Measurements from ENCODE around the gene FRRS1L. TPM values are rescaled to one million over a fixed set of nuclear protein-coding genes. Genes with fewer than 3 reads are reported as not detected.

The FRRS1L gene
- total and polyA plus RNA-seq, 2 of the 4 experiments (the other 2 are of a cell fraction): under 0.01 to 0.05 TPM

- ATAC-seq (ENCODE audit: low read depth): peak; percentile 96
- in situ Hi-C loops (cut with MboI; ENCODE audit: low sequenced_read_pairs): no loop called here
- Histone ChIP-seq H4K5ac (ENCODE audit: low read depth, low read length) (no peak within 1 kb of the TSS), H3K56ac (ENCODE audit: extremely low read depth, insufficient read depth, low read length) (peak within 1 kb of the TSS; percentile 17; the same call in 1 of the 2 replicates), H3K4me3 (ENCODE audit: insufficient read depth, low read depth, low read length) (peak within 1 kb of the TSS; percentile 84), H3K4ac (ENCODE audit: low read depth, low read length) (peak within 1 kb of the TSS; percentile 53), H3K9ac (ENCODE audit: low read depth, low read length) (peak within 1 kb of the TSS; percentile 76), H2BK15ac (ENCODE audit: low read depth, low read length) (no peak within 1 kb of the TSS), H3K27me3 (ENCODE audit: control insufficient read depth, insufficient read depth, low read length) (no peaks in the 10 kb centered on the region), H2BK20ac (ENCODE audit: low read depth, low read length) (no peak within 1 kb of the TSS), H3K27ac (ENCODE audit: insufficient read depth, low read length) (peak within 1 kb of the TSS; percentile 74), H4K20me1 (ENCODE audit: insufficient read depth, low read length) (peaks cover 30% of the 10 kb centered on the region), H3K9me3 (ENCODE audit: control insufficient read depth, insufficient read depth, low read length) (no peaks in the 10 kb centered on the region), H4K8ac (ENCODE audit: low read depth in 2 of 2, low read length in 2 of 2) (peak within 1 kb of the TSS; percentile 66 to 97; a peak in 3 of 4 replicates), H3K9me1 (ENCODE audit: insufficient read depth, low read length) (peaks cover 5% of the 10 kb centered on the region; the same call in 1 of the 2 replicates), H3K36me3 (ENCODE audit: control insufficient read depth, insufficient read depth, low read length) (no peaks in the 10 kb centered on the region), H2BK120ac (ENCODE audit: low read depth, low read length) (peak within 1 kb of the TSS; percentile 46), H3K18ac (ENCODE audit: low read depth, low read length) (no peak within 1 kb of the TSS), H3K79me1 (ENCODE audit: low read depth in 1 of 2, low read length in 2 of 2) (peaks cover 4 to 35% of the 10 kb centered on the region in 2 experiments; a peak in 2 of 4 replicates), H3K14ac (replicated peaks; ENCODE audit: low read depth, low read length) (peak within 1 kb of the TSS; percentile 61), H3K23ac (ENCODE audit: low read depth, low read length) (peak within 1 kb of the TSS; percentile 86), H2BK5ac (ENCODE audit: low read depth, low read length, poor library complexity, severe bottlenecking) (peak within 1 kb of the TSS; percentile 68), H2AK9ac (replicated peaks; ENCODE audit: low read depth, low read length, poor library complexity) (peak within 1 kb of the TSS; percentile 89), H4K91ac (ENCODE audit: insufficient read depth, low read depth, low read length) (no peak within 1 kb of the TSS; the same call in 1 of the 2 replicates), H3K4me2 (ENCODE audit: low read depth, low read length) (peak within 1 kb of the TSS; percentile 100), H2AK5ac (ENCODE audit: low read depth, low read length) (peak within 1 kb of the TSS; percentile 51; the same call in 1 of the 2 replicates), H3K4me1 (ENCODE audit: control insufficient read depth, insufficient read depth, low read length) (peaks cover 3% of the 10 kb centered on the region), H2AFZ (replicated peaks; ENCODE audit: low read length, poor library complexity) (peak within 1 kb of the TSS; percentile 93)
- CTCF ChIA-PET: interaction anchor here (0.6 kb wide), 1 partner anchor 635 kb away, joined by 3 read pairs; no protein-coding TSS in a partner anchor
- dilution Hi-C loops (cut with HindIII; ENCODE audit: low sequenced_read_pairs, unreplicated experiment): no loop called here
- 0% methylated on average over 26 of the region's 88 CpGs; no CpG with 5 or more reads in 1 of the 2 experiments for WGBS, 2 experiments (ENCODE audit: extremely low coverage in 2 of 2, insufficient read length in 1 of 2)
- DNase-seq: peak; percentile 100
- BruUV-seq (replicated peaks): no TSS peak
- intact Hi-C loops (cut with micrococcal nuclease): loop anchor here (1.0 to 10.0 kb wide), 4 partner anchors 84 to 205 kb away; partner anchors contain the start of gene EPB41L4B
- POLR2A ChIA-PET (ENCODE audit: unreplicated experiment): interaction anchor here (0.6 kb wide), 2 partner anchors 10 to 12 kb away, joined by 3 to 11 read pairs; no protein-coding TSS in a partner anchor
- TF ChIP-seq NFE2L2 (IDR thresholded peaks at IDR 0.05; ENCODE audit: low read depth, low read length): no peak
- TF ChIP-seq MAFK (IDR thresholded peaks at IDR 0.05; ENCODE audit: low read depth, low read length): no peak
- TF ChIP-seq MAZ (IDR thresholded peaks at IDR 0.05; ENCODE audit: borderline replicate concordance, low read depth, low read length): peak; percentile 94
- TF ChIP-seq, protein P1, sequence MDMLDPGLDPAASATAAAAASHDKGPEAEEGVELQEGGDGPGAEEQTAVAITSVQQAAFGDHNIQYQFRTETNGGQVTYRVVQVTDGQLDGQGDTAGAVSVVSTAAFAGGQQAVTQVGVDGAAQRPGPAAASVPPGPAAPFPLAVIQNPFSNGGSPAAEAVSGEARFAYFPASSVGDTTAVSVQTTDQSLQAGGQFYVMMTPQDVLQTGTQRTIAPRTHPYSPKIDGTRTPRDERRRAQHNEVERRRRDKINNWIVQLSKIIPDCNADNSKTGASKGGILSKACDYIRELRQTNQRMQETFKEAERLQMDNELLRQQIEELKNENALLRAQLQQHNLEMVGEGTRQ (IDR thresholded peaks at IDR 0.05; ENCODE audit: low read depth, low read length): no peak
- TF ChIP-seq BHLHE40 (IDR thresholded peaks at IDR 0.05; ENCODE audit: low read depth, low read length): no peak
- peak; percentile 60; the same call in 1 of the 2 replicates for TF ChIP-seq POLR2A (IDR thresholded peaks at IDR 0.05; ENCODE audit: low read depth, low read length)
- TF ChIP-seq SMC3 (IDR thresholded peaks at IDR 0.05; ENCODE audit: low read depth, low read length): no peak
- no peak for TF ChIP-seq CTCF (conservative IDR thresholded peaks at IDR 0.05; ENCODE audit: low read depth, low read length)
- no peak for TF ChIP-seq RAD21 (IDR thresholded peaks at IDR 0.05; ENCODE audit: low read length)
- peak; percentile 76; the same call in 1 of the 2 replicates for TF ChIP-seq MXI1 (IDR thresholded peaks at IDR 0.05; ENCODE audit: borderline replicate concordance, low read depth, low read length)
- TF ChIP-seq, protein P2, sequence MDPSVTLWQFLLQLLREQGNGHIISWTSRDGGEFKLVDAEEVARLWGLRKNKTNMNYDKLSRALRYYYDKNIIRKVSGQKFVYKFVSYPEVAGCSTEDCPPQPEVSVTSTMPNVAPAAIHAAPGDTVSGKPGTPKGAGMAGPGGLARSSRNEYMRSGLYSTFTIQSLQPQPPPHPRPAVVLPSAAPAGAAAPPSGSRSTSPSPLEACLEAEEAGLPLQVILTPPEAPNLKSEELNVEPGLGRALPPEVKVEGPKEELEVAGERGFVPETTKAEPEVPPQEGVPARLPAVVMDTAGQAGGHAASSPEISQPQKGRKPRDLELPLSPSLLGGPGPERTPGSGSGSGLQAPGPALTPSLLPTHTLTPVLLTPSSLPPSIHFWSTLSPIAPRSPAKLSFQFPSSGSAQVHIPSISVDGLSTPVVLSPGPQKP (IDR thresholded peaks at IDR 0.05; ENCODE audit: borderline replicate concordance, low read depth, low read length): no peak
- no peak for TF ChIP-seq CEBPB (IDR thresholded peaks at IDR 0.05; ENCODE audit: low read depth, low read length)
- TF ChIP-seq CHD1 (IDR thresholded peaks at IDR 0.05; ENCODE audit: low read depth, low read length): no peak
- TF ChIP-seq FOS (IDR thresholded peaks at IDR 0.05; ENCODE audit: low read depth, low read length): no peak
Observed at GRCh38 chr9:109119439-109120203, 47.4 kb downstream of the FRRS1L start, which contains the start of gene TMEM245. TMEM245 (minus strand) TSS chr9:109119947; CDS start chr9:109119913, 34 bp downstream.

Data from IMR-90 (cell line).